Smooth muscle cell (in vitro differentiated cells): ENCODE measurements around the gene SORCS1. TPM values are rescaled to one million over a fixed set of nuclear protein-coding genes. Genes with fewer than 3 reads are reported as not detected.

Source experiments
- DNase-seq: peaks from one replicate; lab custom pipeline; 2025; ENCODE audit not compliant: unreplicated experiment; lab: John Stamatoyannopoulos, UW
- H2AFZ ChIP-seq: fragments of 200-600 bp; sonication (generic); 2 replicates; pipeline ENCODE4 v1.6.0; 2016; ENCODE audit warnings: antibody characterized with exemption, low read depth, mild to moderate bottlenecking
- H3F3A ChIP-seq: fragments of 200-600 bp; sonication (generic); 2 replicates; pipeline ENCODE4 v1.6.0; 2017; ENCODE audit warnings: antibody characterized with exemption, low read depth
- H3K27ac ChIP-seq: fragments of 200-600 bp; sonication (generic); 2 replicates; pipeline ENCODE4 v1.5.1; 2016; ENCODE audit warnings: low read depth, mild to moderate bottlenecking
- H3K27me3 ChIP-seq: fragments of 200-600 bp; sonication (generic); 2 replicates; pipeline ENCODE4 v1.6.1; 2016; ENCODE audit warnings: low read depth, mild to moderate bottlenecking
- H3K36me3 ChIP-seq: fragments of 200-600 bp; sonication (generic); 2 replicates; pipeline ENCODE4 v1.5.1; 2016; ENCODE audit warnings: low read depth
- H3K4me1 ChIP-seq: fragments of 200-600 bp; sonication (generic); 2 replicates; pipeline ENCODE4 v1.5.1; 2016; ENCODE audit warnings: low read depth
- H3K4me2 ChIP-seq: fragments of 200-600 bp; sonication (generic); 2 replicates; pipeline ENCODE4 v1.6.0; 2016; ENCODE audit warnings: mild to moderate bottlenecking
- H3K4me3 ChIP-seq: fragments of 200-600 bp; sonication (generic); 2 replicates; pipeline ENCODE4 v1.5.1; 2016; ENCODE audit warnings: mild to moderate bottlenecking
- H3K79me2 ChIP-seq: fragments of 200-600 bp; sonication (generic); 2 replicates; pipeline ENCODE4 v1.6.0; 2016; ENCODE audit warnings: low read depth, mild to moderate bottlenecking
- H3K9ac ChIP-seq: fragments of 200-600 bp; sonication (generic); 2 replicates; pipeline ENCODE4 v1.6.0; 2016; ENCODE audit warnings: low read depth
- H3K9me3 ChIP-seq: fragments of 200-600 bp; sonication (generic); replicated peaks from 2 replicates; pipeline ENCODE4 v1.5.1; 2016; ENCODE audit warnings: low read depth
- H4K20me1 ChIP-seq: fragments of 200-600 bp; sonication (generic); 2 replicates; pipeline ENCODE4 v1.6.0; 2016; ENCODE audit warnings: low read depth
- CTCF ChIP-seq: fragments of 200-600 bp; sonication (generic); IDR thresholded peaks from 2 replicates; pipeline ENCODE4 v1.5.1; 2017; ENCODE audit warnings: borderline replicate concordance, mild to moderate bottlenecking, antibody characterized with exemption; ENCODE audit not compliant: insufficient read depth, poor library complexity, severe bottlenecking
- WGBS: methylation state at CpG from one replicate; pipeline ENCODE4 v1.1.7; 2016; ENCODE audit warnings: low lambda C conversion rate; 5-methylcytosine and 5-hydroxymethylcytosine counted together
- polyA plus RNA-seq: library from polyadenylated mRNA; unstranded; fragments of >200 nt; fragmentation: Nextera tagmentation; extraction: Ambion mirVana; gene quantifications from 2 replicates; pipeline ENCODE4 v1.2.1, GENCODE V29; 2016
- total RNA-seq: library from RNA; depleted of rRNA; stranded (reverse); fragments of >200 nt; gene quantifications from 2 replicates; pipeline ENCODE4 v1.2.3, GENCODE V29; 2014

SORCS1 gene
- total and polyA plus RNA-seq, 2 experiments from 2014 or later = 0.67 TPM; not detected in 1

GRCh38 chr10:107022600-107023354, 141.7 kb downstream of the SORCS1 start:
- no peaks in the 10 kb centered on the region for H3F3A ChIP-seq
- H2AFZ ChIP-seq = no peak overlapping the region
- no peak overlapping the region for H3K9ac ChIP-seq
- no peaks in the 10 kb centered on the region for H3K36me3 ChIP-seq
- H3K9me3 ChIP-seq = no peaks in the 10 kb centered on the region
- TF ChIP-seq CTCF = no peak
- H4K20me1 ChIP-seq = no peaks in the 10 kb centered on the region
- no peak for DNase-seq
- no peaks in the 10 kb centered on the region for H3K79me2 ChIP-seq
- H3K4me3 ChIP-seq = no peak overlapping the region
- no peak overlapping the region for H3K27ac ChIP-seq
- H3K27me3 ChIP-seq = no peaks in the 10 kb centered on the region
- WGBS = 85% methylated on average over 6 of the region's 6 CpGs
- no peak overlapping the region for H3K4me2 ChIP-seq
- H3K4me1 ChIP-seq = peaks cover 4% of the 10 kb centered on the region

DNA sequence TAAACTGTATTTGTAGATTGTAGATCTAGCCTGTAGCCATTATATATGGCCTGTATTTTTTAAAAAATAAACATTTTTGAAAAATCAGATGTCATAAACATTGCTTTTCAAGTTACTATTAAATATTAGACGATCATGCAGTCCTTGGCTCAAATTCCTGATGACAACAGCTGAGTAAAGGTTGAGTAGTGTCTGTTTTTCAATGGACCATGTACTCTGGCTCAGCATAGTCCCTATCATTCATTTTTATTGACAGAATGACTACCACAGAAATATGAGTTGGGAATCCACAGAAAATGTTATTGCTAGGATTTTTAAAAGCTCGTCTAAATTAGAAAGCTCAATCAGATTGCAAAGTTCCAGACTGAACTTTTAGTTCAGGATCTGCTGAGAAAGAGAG, 145.4 kb downstream of the SORCS1 start:
- Histone ChIP-seq H3F3A (no peaks in the 10 kb centered on the region), H3K4me1 (no peaks in the 10 kb centered on the region), H3K9me3 (no peaks in the 10 kb centered on the region), H3K27ac (no peak overlapping the region), H3K4me2 (no peak overlapping the region), H3K36me3 (no peaks in the 10 kb centered on the region), H4K20me1 (no peaks in the 10 kb centered on the region), H2AFZ (no peak overlapping the region), H3K79me2 (no peaks in the 10 kb centered on the region), H3K27me3 (no peaks in the 10 kb centered on the region), H3K4me3 (no peak overlapping the region), H3K9ac (no peak overlapping the region)
- DNase-seq = no peak
- no peak for TF ChIP-seq CTCF
- 75% methylated on average over 2 of the region's 2 CpGs for WGBS

DNA sequence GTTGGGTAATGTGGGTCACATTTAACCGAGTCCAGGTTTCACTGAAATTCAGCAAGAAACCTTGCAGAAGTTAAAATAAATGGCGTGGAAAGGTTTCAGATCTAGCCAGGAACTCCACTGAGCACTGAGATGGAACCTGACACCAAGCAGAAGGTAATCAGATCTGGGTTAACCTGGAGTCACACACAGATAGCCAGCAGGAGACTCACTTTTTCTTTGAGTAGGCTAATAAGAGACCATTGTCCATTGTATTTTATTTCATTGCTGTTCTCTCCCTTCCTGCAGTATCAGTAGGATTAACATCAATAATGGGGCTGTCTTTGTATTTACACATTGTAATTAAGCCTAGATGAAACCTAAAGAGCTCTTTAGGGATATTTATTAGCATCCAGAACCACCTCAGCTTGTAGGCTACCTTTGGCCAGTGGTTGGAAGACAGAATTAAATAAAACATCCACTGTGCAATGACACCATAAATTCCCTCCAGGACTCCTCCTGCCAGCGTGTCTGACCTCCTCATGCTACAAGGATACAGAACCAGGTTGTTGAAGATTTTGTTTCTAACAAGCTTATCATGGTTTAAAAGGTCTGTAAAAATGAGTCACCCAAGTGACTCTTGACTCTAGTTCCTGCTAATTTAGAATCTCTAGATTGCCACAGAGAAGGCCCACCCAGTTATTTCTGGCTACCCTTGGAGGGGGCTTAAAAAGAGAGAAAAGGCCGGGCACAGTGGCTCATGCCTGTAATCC, 151.1 kb downstream of the SORCS1 start:
- H3K9ac ChIP-seq = no peak overlapping the region
- H3F3A ChIP-seq = no peaks in the 10 kb centered on the region
- H3K4me3 ChIP-seq = no peak overlapping the region
- no peak for DNase-seq
- H2AFZ ChIP-seq = no peak overlapping the region
- H3K4me1 ChIP-seq = peaks cover 20% of the 10 kb centered on the region
- H3K9me3 ChIP-seq = no peaks in the 10 kb centered on the region
- WGBS = 60% methylated on average over 4 of the region's 4 CpGs
- H3K36me3 ChIP-seq = no peaks in the 10 kb centered on the region
- H3K27me3 ChIP-seq = peaks cover 3% of the 10 kb centered on the region
- H3K27ac ChIP-seq = no peak overlapping the region
- TF ChIP-seq CTCF = no peak
- no peaks in the 10 kb centered on the region for H4K20me1 ChIP-seq
- H3K4me2 ChIP-seq = no peak overlapping the region
- no peaks in the 10 kb centered on the region for H3K79me2 ChIP-seq
